Measurements from ENCODE around the gene UROD. TPM values are rescaled to one million over a fixed set of nuclear protein-coding genes. Genes with fewer than 3 reads are reported as not detected.
A peak's percentile ranks its signal among the peaks of the same experiment; 100 is the strongest.

UROD gene
- total RNA-seq, 1 experiment from 2014 or later, result 99.1 TPM

DNA sequence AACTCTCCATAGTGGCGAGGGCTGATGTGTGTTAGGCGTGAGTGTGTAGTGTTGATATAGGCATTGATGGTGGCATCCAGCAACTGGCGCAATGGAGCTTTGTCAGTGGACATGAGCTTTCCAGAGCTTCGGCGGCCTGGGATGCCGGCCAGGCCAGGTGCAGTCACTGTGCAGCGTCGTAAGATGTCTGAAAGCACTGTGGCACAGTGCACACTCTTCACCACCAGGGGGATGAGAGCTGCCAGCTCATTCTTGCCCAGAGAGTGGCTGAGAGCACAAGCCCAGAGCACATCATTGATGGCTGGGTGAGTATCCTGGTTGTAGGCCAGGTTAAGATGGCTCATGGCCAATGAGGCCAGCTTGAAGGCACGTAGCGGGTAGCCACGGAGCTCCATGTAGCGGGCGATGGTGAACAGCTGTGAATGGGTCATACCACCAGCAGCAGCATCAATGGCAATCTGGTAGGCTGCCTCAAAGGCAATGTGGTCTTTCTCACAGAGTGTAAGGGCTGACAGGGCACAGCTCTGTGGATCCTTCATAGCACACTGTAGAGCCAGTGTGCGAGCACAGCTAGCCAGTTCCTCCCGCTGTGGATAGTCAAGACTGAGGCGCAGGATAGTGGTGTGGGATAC, 6.7 kb downstream of the UROD start:
- 0 out of 2 replicates have a peak overlapping the region, but pooled peaks have one; percentile 13 for H3K9ac ChIP-seq (ENCODE audit: low read length)
- 0 out of 2 replicates have a peak, but pooled peaks cover 6% of the 10 kb centered on the region for H3K36me3 ChIP-seq (ENCODE audit: insufficient read depth, low read length)
- no peak overlapping the region for H3K4me3 ChIP-seq (ENCODE audit: low read length)
- H3K9me3 ChIP-seq (ENCODE audit: low read length), result no peaks in the 10 kb centered on the region
- H2AFZ ChIP-seq (ENCODE audit: low read length), result peak overlapping the region; percentile 70; the same call in 1 of the 2 replicates
- H3K27ac ChIP-seq (ENCODE audit: low read length), result no peak overlapping the region
- H3K4me1 ChIP-seq (ENCODE audit: low read length), result peaks cover 7% of the 10 kb centered on the region
- no peaks in the 10 kb centered on the region for H3K9me2 ChIP-seq (replicated peaks; ENCODE audit: insufficient read depth, low read length)
- H3K79me2 ChIP-seq (ENCODE audit: low read length), result no peaks in the 10 kb centered on the region
- peak; percentile 89 for DNase-seq
- no peaks in the 10 kb centered on the region for H4K20me1 ChIP-seq (ENCODE audit: insufficient read depth, low read depth, low read length)
- no peaks in the 10 kb centered on the region for H3K27me3 ChIP-seq (ENCODE audit: low read length)
- H3K4me2 ChIP-seq (ENCODE audit: low read depth, low read length, poor library complexity, severe bottlenecking), result peak overlapping the region; percentile 30

DNA sequence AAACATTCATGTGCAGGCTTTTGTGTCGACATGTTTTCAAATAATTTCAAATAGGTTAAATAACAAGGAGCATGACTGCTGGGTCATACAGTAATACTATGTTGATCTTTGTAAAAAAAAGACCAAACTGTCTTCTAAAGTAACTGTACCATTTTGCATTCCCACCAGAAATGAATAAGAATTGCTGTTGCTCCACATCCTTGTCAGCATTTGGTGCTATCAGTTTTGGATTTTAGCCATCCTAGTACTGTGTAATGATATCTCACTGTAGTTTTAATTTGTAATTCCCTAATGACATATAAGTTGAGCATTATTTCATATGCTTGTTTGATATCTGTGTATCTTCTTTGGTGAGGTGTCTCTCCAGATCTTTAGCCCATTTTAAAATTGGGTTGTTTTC, 11.6 kb downstream of the UROD start:
- H3K4me3 ChIP-seq (ENCODE audit: low read length), result no peak overlapping the region
- no peaks in the 10 kb centered on the region for H3K79me2 ChIP-seq (ENCODE audit: low read length)
- H3K9me3 ChIP-seq (ENCODE audit: low read length), result no peaks in the 10 kb centered on the region
- H3K9me2 ChIP-seq (replicated peaks; ENCODE audit: insufficient read depth, low read length), result no peaks in the 10 kb centered on the region
- no peaks in the 10 kb centered on the region for H3K4me1 ChIP-seq (ENCODE audit: low read length)
- H3K36me3 ChIP-seq (ENCODE audit: insufficient read depth, low read length), result no peaks in the 10 kb centered on the region
- H3K9ac ChIP-seq (ENCODE audit: low read length), result no peak overlapping the region
- no peaks in the 10 kb centered on the region for H3K27me3 ChIP-seq (ENCODE audit: low read length)
- DNase-seq, result no peak
- no peak overlapping the region for H3K4me2 ChIP-seq (ENCODE audit: low read depth, low read length, poor library complexity, severe bottlenecking)
- H3K27ac ChIP-seq (ENCODE audit: low read length), result no peak overlapping the region
- no peaks in the 10 kb centered on the region for H4K20me1 ChIP-seq (ENCODE audit: insufficient read depth, low read depth, low read length)
- H2AFZ ChIP-seq (ENCODE audit: low read length), result no peak overlapping the region

DNA sequence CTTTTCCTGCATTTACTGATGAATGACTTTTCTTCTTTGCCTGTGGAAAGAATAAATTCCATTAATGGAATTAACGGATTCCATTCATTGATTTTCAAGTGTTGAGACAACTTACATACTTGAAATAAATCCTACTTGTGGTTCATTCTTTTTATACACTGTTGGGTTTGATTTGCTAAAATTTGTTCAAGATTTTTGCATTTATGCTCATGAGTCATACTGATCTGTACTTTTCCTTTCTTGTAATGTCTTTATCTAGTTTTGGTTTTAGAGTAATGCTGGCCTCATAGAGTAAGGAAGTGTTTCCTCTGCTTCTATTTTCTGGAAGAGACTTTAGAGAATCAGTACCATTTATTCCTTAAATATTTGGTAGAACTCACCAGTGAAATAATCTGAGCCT, 14.4 kb downstream of the UROD start:
- no peak overlapping the region for H3K4me2 ChIP-seq (ENCODE audit: low read depth, low read length, poor library complexity, severe bottlenecking)
- H3K4me3 ChIP-seq (ENCODE audit: low read length), result no peak overlapping the region

DNA sequence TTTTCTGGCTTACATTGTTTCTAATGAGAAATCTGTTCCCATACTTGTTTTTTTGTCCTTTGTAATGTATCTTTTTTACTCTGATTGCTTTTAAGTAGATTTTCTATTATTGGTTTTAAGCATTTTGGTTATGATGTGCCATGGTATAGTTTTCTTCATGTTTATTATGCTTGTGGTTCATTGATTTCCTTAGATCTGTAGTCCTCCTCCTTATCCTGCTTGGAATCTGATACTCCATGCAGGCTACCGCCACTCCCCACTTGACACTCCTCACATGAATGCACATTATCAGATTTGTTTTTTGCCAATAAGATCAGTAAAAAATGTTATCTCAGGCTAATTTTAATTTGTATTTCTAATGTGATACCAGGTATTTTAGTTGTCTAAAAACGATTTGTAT, 20.8 kb downstream of the UROD start:
- no peak overlapping the region for H3K9ac ChIP-seq (ENCODE audit: low read length)
- no peak overlapping the region for H3K27ac ChIP-seq (ENCODE audit: low read length)
- H3K4me2 ChIP-seq (ENCODE audit: low read depth, low read length, poor library complexity, severe bottlenecking), result no peak overlapping the region
- DNase-seq, result no peak
- H3K27me3 ChIP-seq (ENCODE audit: low read length), result no peaks in the 10 kb centered on the region
- no peak overlapping the region for H2AFZ ChIP-seq (ENCODE audit: low read length)
- H3K9me2 ChIP-seq (replicated peaks; ENCODE audit: insufficient read depth, low read length), result no peaks in the 10 kb centered on the region
- no peak overlapping the region for H3K4me3 ChIP-seq (ENCODE audit: low read length)
- H3K36me3 ChIP-seq (ENCODE audit: insufficient read depth, low read length), result no peaks in the 10 kb centered on the region
- H3K4me1 ChIP-seq (ENCODE audit: low read length), result peaks cover 9% of the 10 kb centered on the region
- no peaks in the 10 kb centered on the region for H3K9me3 ChIP-seq (ENCODE audit: low read length)
- H3K79me2 ChIP-seq (ENCODE audit: low read length), result no peaks in the 10 kb centered on the region
- no peaks in the 10 kb centered on the region for H4K20me1 ChIP-seq (ENCODE audit: insufficient read depth, low read depth, low read length)

More for the DNA sequence above, 14.4 kb downstream of the UROD start:
- H3K9me2 ChIP-seq (replicated peaks; ENCODE audit: insufficient read depth, low read length), result no peaks in the 10 kb centered on the region
- no peak overlapping the region for H3K27ac ChIP-seq (ENCODE audit: low read length)
- DNase-seq, result no peak
- no peaks in the 10 kb centered on the region for H3K79me2 ChIP-seq (ENCODE audit: low read length)
- no peak overlapping the region for H3K9ac ChIP-seq (ENCODE audit: low read length)
- no peak overlapping the region for H2AFZ ChIP-seq (ENCODE audit: low read length)
- no peaks in the 10 kb centered on the region for H3K36me3 ChIP-seq (ENCODE audit: insufficient read depth, low read length)
- H3K9me3 ChIP-seq (ENCODE audit: low read length), result no peaks in the 10 kb centered on the region
- no peaks in the 10 kb centered on the region for H4K20me1 ChIP-seq (ENCODE audit: insufficient read depth, low read depth, low read length)
- H3K4me1 ChIP-seq (ENCODE audit: low read length), result no peaks in the 10 kb centered on the region
- no peaks in the 10 kb centered on the region for H3K27me3 ChIP-seq (ENCODE audit: low read length)

DNA sequence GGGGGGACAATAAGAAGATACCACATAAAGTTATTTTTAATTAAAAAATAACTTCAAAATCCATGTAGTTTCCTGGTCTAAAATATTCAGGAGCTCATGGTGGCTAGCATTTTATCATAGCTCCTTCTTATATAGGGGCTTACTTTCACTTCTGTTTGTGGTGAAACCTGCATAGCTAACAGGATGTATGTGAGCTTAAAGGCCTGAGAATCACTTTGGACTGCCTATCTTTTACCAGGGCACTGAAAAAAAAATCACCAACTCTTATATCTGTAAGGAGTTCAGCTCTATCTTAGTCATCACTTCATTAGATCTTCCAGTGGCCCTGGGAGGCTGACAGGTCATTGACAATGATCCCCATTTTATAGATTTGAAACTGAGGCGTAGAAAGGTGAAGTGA, 21.3 kb downstream of the UROD start:
- Histone ChIP-seq H3K9ac (ENCODE audit: low read length) (no peak overlapping the region), H3K79me2 (ENCODE audit: low read length) (no peaks in the 10 kb centered on the region), H3K36me3 (ENCODE audit: insufficient read depth, low read length) (no peaks in the 10 kb centered on the region), H2AFZ (ENCODE audit: low read length) (no peak overlapping the region), H3K27ac (ENCODE audit: low read length) (no peak overlapping the region), H3K9me2 (replicated peaks; ENCODE audit: insufficient read depth, low read length) (no peaks in the 10 kb centered on the region), H3K9me3 (ENCODE audit: low read length) (no peaks in the 10 kb centered on the region), H3K4me2 (ENCODE audit: low read depth, low read length, poor library complexity, severe bottlenecking) (no peak overlapping the region), H3K4me1 (ENCODE audit: low read length) (peaks cover 9% of the 10 kb centered on the region), H3K4me3 (ENCODE audit: low read length) (no peak overlapping the region), H4K20me1 (ENCODE audit: insufficient read depth, low read depth, low read length) (no peaks in the 10 kb centered on the region), H3K27me3 (ENCODE audit: low read length) (no peaks in the 10 kb centered on the region)
- DNase-seq, result peak; percentile 68

DNA sequence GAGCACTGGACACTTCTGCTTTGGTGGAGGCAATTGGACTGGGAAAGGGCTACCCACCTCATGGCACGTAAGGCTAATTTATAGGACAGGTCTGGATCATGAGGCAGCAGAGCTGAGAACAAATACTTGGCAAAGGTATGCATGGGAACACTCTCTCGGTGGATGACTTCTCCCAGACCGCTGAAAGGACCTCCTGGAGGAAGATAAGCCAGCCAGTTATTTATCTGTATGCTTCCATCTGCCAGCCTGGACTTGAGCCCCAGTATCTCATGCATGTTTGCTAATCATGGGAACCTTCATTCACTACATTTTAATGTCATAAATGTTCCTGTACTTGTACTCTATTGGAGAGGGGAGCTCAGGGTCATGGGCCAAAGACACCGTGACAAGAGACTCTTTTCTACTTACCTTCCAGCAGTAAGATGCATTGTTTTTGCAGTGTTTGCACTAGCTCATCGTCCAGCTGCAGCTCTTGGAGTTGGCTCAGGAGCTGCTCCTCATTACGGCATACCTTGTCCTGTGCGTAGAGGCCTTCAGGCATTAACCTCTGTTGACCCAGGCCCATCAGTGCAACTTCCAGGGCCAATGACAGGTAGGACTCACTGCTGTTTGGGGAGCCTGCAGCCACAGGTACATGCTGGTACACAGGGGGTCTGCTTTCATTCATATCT, 23.7 kb downstream of the UROD start:
- no peak overlapping the region for H3K9ac ChIP-seq (ENCODE audit: low read length)
- peaks cover 9% of the 10 kb centered on the region for H3K4me1 ChIP-seq (ENCODE audit: low read length)
- H3K36me3 ChIP-seq (ENCODE audit: insufficient read depth, low read length), result no peaks in the 10 kb centered on the region
- H3K4me3 ChIP-seq (ENCODE audit: low read length), result no peak overlapping the region
- no peaks in the 10 kb centered on the region for H3K79me2 ChIP-seq (ENCODE audit: low read length)
- H2AFZ ChIP-seq (ENCODE audit: low read length), result no peak overlapping the region
- no peaks in the 10 kb centered on the region for H4K20me1 ChIP-seq (ENCODE audit: insufficient read depth, low read depth, low read length)
- H3K4me2 ChIP-seq (ENCODE audit: low read depth, low read length, poor library complexity, severe bottlenecking), result no peak overlapping the region
- peak; percentile 4 for DNase-seq
- H3K27ac ChIP-seq (ENCODE audit: low read length), result no peak overlapping the region
- H3K9me2 ChIP-seq (replicated peaks; ENCODE audit: insufficient read depth, low read length), result no peaks in the 10 kb centered on the region
- H3K27me3 ChIP-seq (ENCODE audit: low read length), result no peaks in the 10 kb centered on the region
- no peaks in the 10 kb centered on the region for H3K9me3 ChIP-seq (ENCODE audit: low read length)

DNA sequence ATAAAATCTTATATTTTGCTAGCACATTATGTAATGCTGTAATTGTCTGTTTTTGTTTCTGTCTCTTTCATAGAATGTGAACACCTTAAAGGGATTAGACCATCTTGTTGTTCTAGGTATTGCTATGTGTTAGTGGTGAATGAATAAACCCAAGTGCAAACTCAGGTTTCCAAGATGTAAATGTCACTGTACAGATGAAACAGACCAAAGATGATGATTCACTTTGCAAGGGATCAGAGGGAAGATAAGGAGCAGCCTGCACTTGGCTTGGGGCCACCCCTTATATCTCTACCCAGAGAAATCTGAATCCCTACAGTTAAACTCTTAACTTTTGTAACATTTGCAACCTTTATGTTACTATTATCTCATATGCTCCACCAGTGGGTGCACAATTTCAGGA, 25.4 kb downstream of the UROD start:
- Histone ChIP-seq H3K9me3 (ENCODE audit: low read length) (no peaks in the 10 kb centered on the region), H3K4me2 (ENCODE audit: low read depth, low read length, poor library complexity, severe bottlenecking) (no peak overlapping the region), H3K4me1 (ENCODE audit: low read length) (peaks cover 9% of the 10 kb centered on the region), H3K79me2 (ENCODE audit: low read length) (no peaks in the 10 kb centered on the region), H3K9ac (ENCODE audit: low read length) (no peak overlapping the region), H3K9me2 (replicated peaks; ENCODE audit: insufficient read depth, low read length) (no peaks in the 10 kb centered on the region), H4K20me1 (ENCODE audit: insufficient read depth, low read depth, low read length) (no peaks in the 10 kb centered on the region), H2AFZ (ENCODE audit: low read length) (no peak overlapping the region), H3K4me3 (ENCODE audit: low read length) (no peak overlapping the region), H3K27ac (ENCODE audit: low read length) (no peak overlapping the region), H3K36me3 (ENCODE audit: insufficient read depth, low read length) (no peaks in the 10 kb centered on the region), H3K27me3 (ENCODE audit: low read length) (no peaks in the 10 kb centered on the region)
- DNase-seq, result no peak

DNA sequence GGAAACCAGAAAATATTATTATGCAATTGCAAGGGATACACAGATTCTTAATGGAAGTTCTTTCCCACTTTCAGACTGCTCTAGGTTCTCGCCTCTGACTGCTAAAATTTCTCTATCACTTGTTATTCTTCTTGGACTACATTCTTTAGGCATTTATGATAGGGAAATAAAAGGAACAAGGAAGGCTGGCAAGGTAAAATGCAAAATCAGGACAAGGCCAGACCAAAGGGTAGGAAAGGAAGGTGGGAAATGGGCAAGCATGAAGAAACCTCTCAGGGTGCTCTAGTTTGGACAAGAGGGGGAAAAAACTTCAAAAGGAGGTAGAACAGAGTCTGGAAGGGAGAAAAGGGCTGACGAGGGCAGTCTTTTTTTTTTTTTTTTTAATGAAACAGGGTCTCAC, 26.2 kb downstream of the UROD start:
- Histone ChIP-seq H3K9ac (ENCODE audit: low read length) (no peak overlapping the region), H3K27ac (ENCODE audit: low read length) (no peak overlapping the region), H3K79me2 (ENCODE audit: low read length) (no peaks in the 10 kb centered on the region), H3K27me3 (ENCODE audit: low read length) (no peaks in the 10 kb centered on the region), H3K4me2 (ENCODE audit: low read depth, low read length, poor library complexity, severe bottlenecking) (no peak overlapping the region), H3K9me3 (ENCODE audit: low read length) (no peaks in the 10 kb centered on the region), H3K36me3 (ENCODE audit: insufficient read depth, low read length) (no peaks in the 10 kb centered on the region), H2AFZ (ENCODE audit: low read length) (no peak overlapping the region), H3K9me2 (replicated peaks; ENCODE audit: insufficient read depth, low read length) (no peaks in the 10 kb centered on the region), H3K4me1 (ENCODE audit: low read length) (peaks cover 4% of the 10 kb centered on the region), H3K4me3 (ENCODE audit: low read length) (no peak overlapping the region), H4K20me1 (ENCODE audit: insufficient read depth, low read depth, low read length) (no peaks in the 10 kb centered on the region)
- no peak for DNase-seq
